HG03159 (cell line): Measurements from ENCODE around the gene SPDEF.

ENCODE experiments used
- ATAC-seq: cut with Tn5 transposase; IDR thresholded peaks from one replicate; pipeline ENCODE4 v1.9.1; 2021; ENCODE audit warnings: mild to moderate bottlenecking, moderate library complexity; ENCODE audit not compliant: unreplicated experiment

SPDEF gene

GRCh38 chr6:34515473-34516387 lies 40.4 kb downstream of the SPDEF start:
- no peak for ATAC-seq

GRCh38 chr6:34514593-34515472 lies 41.3 kb downstream of the SPDEF start:
- no peak for ATAC-seq

GRCh38 chr6:34514112-34514511 lies 42.0 kb downstream of the SPDEF start:
- no peak for ATAC-seq

- ATAC-seq, result no peak
Measured at GRCh38 chr6:34513646-34514045, 42.5 kb downstream of the SPDEF start.

- ATAC-seq, result no peak
Measured at GRCh38 chr6:34512738-34513115, 43.4 kb downstream of the SPDEF start.

GRCh38 chr6:34511915-34512737 lies 44.0 kb downstream of the SPDEF start:
- no peak for ATAC-seq

- no peak for ATAC-seq
Measured at GRCh38 chr6:34511214-34511914, 44.8 kb downstream of the SPDEF start.

GRCh38 chr6:34510299-34510698 lies 45.8 kb downstream of the SPDEF start:
- no peak for ATAC-seq

- ATAC-seq, result no peak
Measured at GRCh38 chr6:34509782-34510181, 46.3 kb downstream of the SPDEF start.

- no peak for ATAC-seq
Measured at GRCh38 chr6:34508425-34508824, 47.7 kb downstream of the SPDEF start.

- no peak for ATAC-seq
Measured at GRCh38 chr6:34506718-34507117, 49.4 kb downstream of the SPDEF start.

GRCh38 chr6:34497411-34497810 lies 58.7 kb downstream of the SPDEF start:
- no peak for ATAC-seq

GRCh38 chr6:34496103-34496685 lies 59.9 kb downstream of the SPDEF start:
- no peak for ATAC-seq

- ATAC-seq, result no peak
Measured at GRCh38 chr6:34494973-34495372, 61.2 kb downstream of the SPDEF start.

- ATAC-seq, result no peak
Measured at GRCh38 chr6:34493344-34493743, 62.8 kb downstream of the SPDEF start.

GRCh38 chr6:34491091-34491430 lies 65.1 kb downstream of the SPDEF start:
- ATAC-seq, result no peak

GRCh38 chr6:34490390-34491090 lies 65.6 kb downstream of the SPDEF start:
- no peak for ATAC-seq

GRCh38 chr6:34489207-34489805 lies 66.8 kb downstream of the SPDEF start:
- ATAC-seq, result no peak
